Measurements from ENCODE around the gene NMNAT2. TPM values are rescaled to one million over a fixed set of nuclear protein-coding genes. Genes with fewer than 3 reads are reported as not detected.

NMNAT2 gene
- total and polyA plus RNA-seq, 2 of the 8 experiments (the other 6 are each of a cell fraction or from before 2014, with no cell fraction given): 6.5 to 20.9 TPM

DNA sequence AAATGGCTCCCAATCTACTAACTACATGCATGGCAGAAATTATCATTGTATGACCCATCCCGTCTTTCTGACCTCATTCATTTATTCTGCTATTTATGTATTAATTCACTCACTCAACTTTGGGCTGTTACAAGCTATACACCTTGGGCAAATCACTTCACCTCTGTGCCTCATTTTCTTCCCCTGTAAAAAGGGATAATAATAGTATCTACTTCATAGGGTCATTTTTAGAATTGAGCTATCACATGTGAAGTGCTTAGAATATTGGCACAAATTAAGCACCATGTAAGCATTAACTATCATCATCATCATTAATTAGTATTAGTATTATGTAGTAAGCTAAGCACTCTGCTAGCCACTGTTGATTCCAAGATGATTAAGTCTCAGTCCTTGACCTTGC is 52.1 kb downstream of the NMNAT2 start:
- Histone ChIP-seq H3K4me2 (ENCODE audit: insufficient read depth in 1 of 2, low read depth in 2 of 2, low read length in 2 of 2) (no peak overlapping the region), H2BK20ac (ENCODE audit: low read length) (no peak overlapping the region), H3K23me2 (ENCODE audit: low read depth, low read length) (no peaks in the 10 kb centered on the region; the same call in 1 of the 2 replicates), H3K14ac (ENCODE audit: insufficient read length) (no peak overlapping the region), H2BK12ac (ENCODE audit: low read depth, low read length) (no peak overlapping the region), H3K4me3 (ENCODE audit: extremely low read depth in 1 of 4, insufficient read depth in 2 of 4, low read depth in 3 of 4, low read length in 4 of 4) (no peak overlapping the region), H2AK5ac (ENCODE audit: low read depth, low read length) (no peak overlapping the region), H3K9me3 (ENCODE audit: insufficient read depth in 2 of 2, low read depth in 1 of 2, low read length in 1 of 2) (no peaks in the 10 kb centered on the region), H3K4ac (replicated peaks; ENCODE audit: insufficient read length, low read depth, low read length) (no peak overlapping the region), H4K8ac (ENCODE audit: extremely low read depth, insufficient read depth, low read length) (no peak overlapping the region), H2BK15ac (ENCODE audit: low read length) (no peak overlapping the region), H4K91ac (replicated peaks; ENCODE audit: insufficient read length, low read length) (no peak overlapping the region), H2BK120ac (replicated peaks; ENCODE audit: low read depth, low read length) (no peak overlapping the region), H3K18ac (ENCODE audit: extremely low read depth, low read length) (no peak overlapping the region), H3K4me1 (replicated peaks in 1 of 4; ENCODE audit: control insufficient read depth in 3 of 4, insufficient read depth in 4 of 4, low read length in 3 of 4) (peaks cover 0 to 2% (median 0%) of the 10 kb centered on the region in 4 experiments; a peak in 2 of 7 replicates), H3K36me3 (ENCODE audit: control insufficient read depth in 2 of 4, insufficient read depth in 4 of 4, low read length in 3 of 4) (no peaks in the 10 kb centered on the region), H3K27me3 (replicated peaks in 1 of 4; ENCODE audit: control insufficient read depth in 3 of 4, extremely low read depth in 1 of 4, insufficient read depth in 3 of 4, low read length in 3 of 4) (no peaks in the 10 kb centered on the region), H4K5ac (ENCODE audit: insufficient read length, low read depth, low read length) (no peak overlapping the region), H2BK5ac (ENCODE audit: low read depth, low read length) (no peak overlapping the region), H3K9ac (replicated peaks in 1 of 4; ENCODE audit: extremely low read depth in 1 of 4, low read depth in 3 of 4, low read length in 3 of 4) (no peak overlapping the region), H2AFZ (ENCODE audit: low read length) (no peak overlapping the region), H4K20me1 (replicated peaks in 1 of 2; ENCODE audit: control insufficient read depth in 1 of 2, insufficient read depth in 2 of 2, low read length in 2 of 2) (no peaks in the 10 kb centered on the region), H3K56ac (replicated peaks; ENCODE audit: insufficient read length, low read depth, low read length) (no peak overlapping the region), H3K79me1 (ENCODE audit: low read depth, low read length) (no peaks in the 10 kb centered on the region), H3K23ac (ENCODE audit: insufficient read length) (no peak overlapping the region), H3K79me2 (ENCODE audit: control insufficient read depth in 1 of 2, insufficient read depth in 2 of 2, low read length in 2 of 2) (no peaks in the 10 kb centered on the region), H3K27ac (ENCODE audit: low read depth, low read length) (no peak overlapping the region)
- CTCF ChIA-PET (ENCODE audit: partially characterized antibody): interaction anchor here (0.9 kb wide), 1 partner anchor 38 kb away, joined by 3 read pairs; no protein-coding TSS in a partner anchor
- POLR2A ChIA-PET (ENCODE audit: partially characterized antibody): no interaction called here
- 85% methylated on average over 1 of the region's 1 CpG; no CpG with 5 or more reads in 1 of the 2 experiments for WGBS, 2 experiments (ENCODE audit: extremely low coverage in 1 of 2, insufficient coverage in 1 of 2, insufficient read length in 1 of 2, insufficient replicate concordance in 2 of 2, low coverage in 1 of 2, low lambda C conversion rate in 2 of 2, missing lambda C conversion rate in 1 of 2)
- DNase-seq (ENCODE audit: low read depth in 1 of 2, low spot score in 2 of 2): no peak
- FAIRE-seq: no peak
- TF ChIP-seq NANOG (IDR thresholded peaks at IDR 0.05; ENCODE audit: insufficient read depth, low read depth, low read length, poor library complexity, severe bottlenecking): no peak
- TF ChIP-seq TAF1 (IDR thresholded peaks at IDR 0.05; ENCODE audit: low read depth, low read length): no peak
- no peak for TF ChIP-seq SIX5 (IDR thresholded peaks at IDR 0.05; ENCODE audit: low read depth, low read length)
